Activated CD4-positive, alpha-beta memory T cell treated with anti-CD3 and anti-CD28 coated beads for 36 hours (primary cell): ENCODE data around the gene MAP3K5. TPM values are rescaled to one million over a fixed set of nuclear protein-coding genes. Genes with fewer than 3 reads are reported as not detected.

Experiments
- CTCF ChIA-PET: fragments of 350-600 bp; sonication (Branson Sonifier 250); formaldehyde crosslinking; loops from one replicate; lab custom pipeline; 2021; ENCODE audit warnings: antibody characterized with exemption, inconsistent platforms; lab: Charles Lee
- POLR2A ChIA-PET: fragments of 350-600 bp; sonication (Branson Sonifier 250); formaldehyde crosslinking; loops from one replicate; lab custom pipeline; 2021; ENCODE audit warnings: antibody characterized with exemption; lab: Charles Lee
- DNase-seq: peaks from one replicate; pipeline ENCODE4 v3.0.0-alpha.2; 2020
- H3K27ac Mint-ChIP-seq: one replicate; pipeline ENCODE4 v1.8.0; 2021; ENCODE audit warnings: mixed read lengths
- H3K27me3 Mint-ChIP-seq: one replicate; pipeline ENCODE4 v1.8.0; 2021; ENCODE audit warnings: mixed read lengths
- H3K36me3 Mint-ChIP-seq: one replicate; pipeline ENCODE4 v1.8.0; 2021; ENCODE audit warnings: mixed read lengths
- H3K4me1 Mint-ChIP-seq: one replicate; pipeline ENCODE4 v1.8.0; 2021; ENCODE audit warnings: low read depth, mixed read lengths
- H3K4me3 Mint-ChIP-seq: one replicate; pipeline ENCODE4 v1.8.0; 2021; ENCODE audit warnings: mild to moderate bottlenecking, mixed read lengths
- H3K9me3 Mint-ChIP-seq: one replicate; pipeline ENCODE4 v1.8.0; 2021; ENCODE audit warnings: mixed read lengths
- intact Hi-C: fragments of 100-400 bp; cut with micrococcal nuclease; formaldehyde crosslinking; loops from one replicate; pipeline ENCODE4 v1.15.1; 2023
- total RNA-seq, 2 experiments: library from RNA; stranded (reverse); gene quantifications; one replicate each; pipeline ENCODE4 v1.2.3, GENCODE V29; 2021

Gene MAP3K5
- total RNA-seq, 2 experiments from 2014 or later, result 13.2 to 13.8 TPM

- CTCF ChIA-PET, result interaction anchor here (0.7 to 1.5 kb wide), 3 partner anchors 9 to 282 kb away, joined by 3 to 6 read pairs (median 3); no protein-coding TSS in a partner anchor
Observed at GRCh38 chr6:136552054-136552453, 240.2 kb downstream of the MAP3K5 start.

GRCh38 chr6:136551103-136551502 is 241.2 kb downstream of the MAP3K5 start:
- no peak overlapping the region for H3K27ac Mint-ChIP-seq
- ChIA-PET POLR2A (no interaction called here), CTCF (interaction anchor here (0.7 to 1.8 kb wide), 10 partner anchors 9 to 291 kb away, joined by 3 to 9 read pairs (median 6); partner anchors contain the start of gene MAP3K5)
- H3K9me3 Mint-ChIP-seq, result no peaks in the 10 kb centered on the region
- H3K4me1 Mint-ChIP-seq, result peaks cover 1% of the 10 kb centered on the region
- no peak for DNase-seq
- no peaks in the 10 kb centered on the region for H3K36me3 Mint-ChIP-seq
- H3K4me3 Mint-ChIP-seq, result peak overlapping the region; percentile 33
- intact Hi-C loops, result loop anchor here (10.0 kb wide), 2 partner anchors 176 to 296 kb away; partner anchors contain the start of gene MTFR2
- H3K27me3 Mint-ChIP-seq, result peaks cover 23% of the 10 kb centered on the region

More at GRCh38 chr6:136552054-136552453, 240.2 kb downstream of the MAP3K5 start:
- no peak for DNase-seq
- H3K4me1 Mint-ChIP-seq, result peaks cover 1% of the 10 kb centered on the region
- H3K4me3 Mint-ChIP-seq, result no peak overlapping the region
- H3K27ac Mint-ChIP-seq, result no peak overlapping the region
- peaks cover 20% of the 10 kb centered on the region for H3K27me3 Mint-ChIP-seq
- intact Hi-C loops, result loop anchor here (10.0 kb wide), 2 partner anchors 177 to 297 kb away; partner anchors contain the start of gene MTFR2
- H3K36me3 Mint-ChIP-seq, result peaks cover 2% of the 10 kb centered on the region
- POLR2A ChIA-PET, result no interaction called here
- H3K9me3 Mint-ChIP-seq, result no peaks in the 10 kb centered on the region

GRCh38 chr6:136550330-136551071 is 241.8 kb downstream of the MAP3K5 start, which contains the start of gene MAP7:
TSS of gene MAP7 (minus strand) at chr6:136550422. CDS start at chr6:136550408, 14 bp downstream.
- POLR2A ChIA-PET, result interaction anchor here (0.5 to 1.0 kb wide), 2 partner anchors 87 to 260 kb away, joined by 4 to 5 read pairs; partner anchors contain the start of gene BCLAF1
- H3K27ac Mint-ChIP-seq, result no peak within 1 kb of the TSS
- peak; percentile 80 for DNase-seq
- intact Hi-C loops, result loop anchor here (1.0 to 10.0 kb wide), 3 partner anchors 176 to 296 kb away; partner anchors contain the start of gene MTFR2
- peak within 1 kb of the TSS; percentile 58 for H3K4me3 Mint-ChIP-seq
- peaks cover 23% of the 10 kb centered on the region for H3K27me3 Mint-ChIP-seq
- CTCF ChIA-PET, result interaction anchor here (0.6 to 1.8 kb wide), 14 partner anchors 12 to 298 kb away, joined by 3 to 9 read pairs (median 4); partner anchors contain the start of gene MAP3K5
- peaks cover 1% of the 10 kb centered on the region for H3K4me1 Mint-ChIP-seq
- H3K36me3 Mint-ChIP-seq, result no peaks in the 10 kb centered on the region
- no peaks in the 10 kb centered on the region for H3K9me3 Mint-ChIP-seq

GRCh38 chr6:136550045-136550329 is 242.3 kb downstream of the MAP3K5 start:
- H3K4me3 Mint-ChIP-seq, result peak overlapping the region; percentile 40
- H3K9me3 Mint-ChIP-seq, result no peaks in the 10 kb centered on the region
- H3K27me3 Mint-ChIP-seq, result peaks cover 28% of the 10 kb centered on the region
- no peak for DNase-seq
- H3K36me3 Mint-ChIP-seq, result no peaks in the 10 kb centered on the region
- ChIA-PET POLR2A (interaction anchor here (0.5 to 1.0 kb wide), 2 partner anchors 87 to 260 kb away, joined by 4 to 5 read pairs; partner anchors contain the start of gene BCLAF1), CTCF (interaction anchor here (0.6 to 1.8 kb wide), 13 partner anchors 13 to 298 kb away, joined by 3 to 9 read pairs (median 4); partner anchors contain the start of gene MAP3K5)
- peaks cover 1% of the 10 kb centered on the region for H3K4me1 Mint-ChIP-seq
- H3K27ac Mint-ChIP-seq, result no peak overlapping the region
- intact Hi-C loops, result loop anchor here (1.0 to 10.0 kb wide), 3 partner anchors 175 to 295 kb away; partner anchors contain the start of gene MTFR2

GRCh38 chr6:136549300-136550044 is 242.8 kb downstream of the MAP3K5 start:
- H3K4me3 Mint-ChIP-seq, result peak overlapping the region; percentile 58
- peak; percentile 9 for DNase-seq
- ChIA-PET CTCF (interaction anchor here (0.6 to 1.8 kb wide), 14 partner anchors 13 to 297 kb away, joined by 3 to 9 read pairs (median 4); partner anchors contain the start of gene MAP3K5), POLR2A (interaction anchor here (0.5 to 1.0 kb wide), 2 partner anchors 88 to 259 kb away, joined by 4 to 5 read pairs; partner anchors contain the start of gene BCLAF1)
- peaks cover 34% of the 10 kb centered on the region for H3K27me3 Mint-ChIP-seq
- no peak overlapping the region for H3K27ac Mint-ChIP-seq
- intact Hi-C loops, result loop anchor here (1.0 to 10.0 kb wide), 3 partner anchors 175 to 295 kb away; partner anchors contain the start of gene MTFR2
- no peaks in the 10 kb centered on the region for H3K9me3 Mint-ChIP-seq
- no peaks in the 10 kb centered on the region for H3K36me3 Mint-ChIP-seq
- peaks cover 1% of the 10 kb centered on the region for H3K4me1 Mint-ChIP-seq

- POLR2A ChIA-PET, result no interaction called here
- CTCF ChIA-PET, result interaction anchor here (1.0 kb wide), 1 partner anchor 232 kb away, joined by 4 read pairs; no protein-coding TSS in a partner anchor
- Mint-ChIP-seq H3K4me1 (peaks cover 1% of the 10 kb centered on the region), H3K27ac (no peak overlapping the region), H3K27me3 (peaks cover 37% of the 10 kb centered on the region), H3K4me3 (peak overlapping the region; percentile 58), H3K9me3 (no peaks in the 10 kb centered on the region), H3K36me3 (no peaks in the 10 kb centered on the region)
- intact Hi-C loops, result no loop called here
- DNase-seq, result no peak
Observed at GRCh38 chr6:136548582-136549299, 243.5 kb downstream of the MAP3K5 start.

GRCh38 chr6:136547871-136548270 is 244.4 kb downstream of the MAP3K5 start:
- Mint-ChIP-seq H3K9me3 (no peaks in the 10 kb centered on the region), H3K4me3 (no peak overlapping the region), H3K27ac (no peak overlapping the region), H3K4me1 (peaks cover 1% of the 10 kb centered on the region), H3K36me3 (no peaks in the 10 kb centered on the region), H3K27me3 (peaks cover 43% of the 10 kb centered on the region)
- ChIA-PET POLR2A (interaction anchor here (0.8 kb wide), 1 partner anchor 258 kb away, joined by 3 read pairs; the partner anchor contains the start of gene BCLAF1), CTCF (interaction anchor here (0.7 to 1.4 kb wide), 4 partner anchors 110 to 250 kb away, joined by 3 to 5 read pairs (median 4); partner anchors contain the start of gene MAP3K5)
- intact Hi-C loops, result no loop called here
- DNase-seq, result no peak

GRCh38 chr6:136547336-136547735 is 244.9 kb downstream of the MAP3K5 start:
- Mint-ChIP-seq H3K27me3 (peaks cover 43% of the 10 kb centered on the region), H3K4me1 (peaks cover 1% of the 10 kb centered on the region), H3K27ac (no peak overlapping the region), H3K4me3 (no peak overlapping the region), H3K9me3 (no peaks in the 10 kb centered on the region), H3K36me3 (no peaks in the 10 kb centered on the region)
- intact Hi-C loops, result no loop called here
- no peak for DNase-seq
- ChIA-PET POLR2A (interaction anchor here (0.8 kb wide), 1 partner anchor 257 kb away, joined by 3 read pairs; the partner anchor contains the start of gene BCLAF1), CTCF (interaction anchor here (0.5 to 1.4 kb wide), 9 partner anchors 21 to 1675 kb away, joined by 3 to 5 read pairs (median 3); partner anchors contain the start of gene MAP3K5)

GRCh38 chr6:136546331-136546730 is 245.9 kb downstream of the MAP3K5 start:
- CTCF ChIA-PET, result interaction anchor here (1.4 kb wide), 1 partner anchor 246 kb away, joined by 5 read pairs; the partner anchor contains the start of gene MAP3K5
- intact Hi-C loops, result no loop called here

GRCh38 chr6:136544326-136544725 is 248.0 kb downstream of the MAP3K5 start:
- Mint-ChIP-seq H3K27me3 (peaks cover 44% of the 10 kb centered on the region), H3K9me3 (no peaks in the 10 kb centered on the region), H3K4me3 (no peak overlapping the region), H3K27ac (no peak overlapping the region), H3K4me1 (no peaks in the 10 kb centered on the region), H3K36me3 (no peaks in the 10 kb centered on the region)
- POLR2A ChIA-PET, result no interaction called here
- intact Hi-C loops, result no loop called here
- DNase-seq, result no peak
- CTCF ChIA-PET, result no interaction called here

More at GRCh38 chr6:136546331-136546730, 245.9 kb downstream of the MAP3K5 start:
- POLR2A ChIA-PET, result interaction anchor here (0.6 kb wide), 1 partner anchor 225 kb away, joined by 3 read pairs; no protein-coding TSS in a partner anchor
- H3K27ac Mint-ChIP-seq, result no peak overlapping the region
- H3K36me3 Mint-ChIP-seq, result no peaks in the 10 kb centered on the region
- no peak for DNase-seq
- peaks cover 43% of the 10 kb centered on the region for H3K27me3 Mint-ChIP-seq
- peaks cover 1% of the 10 kb centered on the region for H3K4me1 Mint-ChIP-seq
- no peaks in the 10 kb centered on the region for H3K9me3 Mint-ChIP-seq
- H3K4me3 Mint-ChIP-seq, result no peak overlapping the region
